ENCODE results near the gene CHKB. TPM values are rescaled to one million over a fixed set of nuclear protein-coding genes. Genes with fewer than 3 reads are reported as not detected.

The CHKB gene
- total RNA-seq, 1 experiment from 2014 or later: 55.1 TPM

- Histone ChIP-seq H3K27me3 (ENCODE audit: insufficient read depth, low read length) (no peaks in the 10 kb centered on the region), H3K9ac (ENCODE audit: low read length) (no peak overlapping the region), H3K4me3 (replicated peaks in 1 of 2; ENCODE audit: low read depth in 1 of 2, low read length in 2 of 2) (no peak overlapping the region), H2AFZ (ENCODE audit: low read depth, low read length, poor library complexity, severe bottlenecking) (no peak overlapping the region), H3K27ac (ENCODE audit: low read depth, low read length) (no peak overlapping the region), H3K4me1 (ENCODE audit: control insufficient read depth in 1 of 2, insufficient read depth in 2 of 2, low read length in 2 of 2) (peaks cover 0 to 10% of the 10 kb centered on the region in 2 experiments; a peak in 1 of 4 replicates), H3K9me2 (ENCODE audit: insufficient read depth) (no peaks in the 10 kb centered on the region), H4K20me1 (ENCODE audit: insufficient read depth) (no peaks in the 10 kb centered on the region), H3K4me2 (ENCODE audit: low read length) (no peak overlapping the region), H3K36me3 (ENCODE audit: control insufficient read depth in 1 of 2, insufficient read depth in 2 of 2, low read length in 2 of 2) (no peaks in the 10 kb centered on the region), H3K79me2 (ENCODE audit: insufficient read depth, low read length) (no peaks in the 10 kb centered on the region), H3K9me3 (ENCODE audit: control insufficient read depth in 1 of 2, insufficient read depth in 1 of 2, low read depth in 1 of 2, low read length in 2 of 2) (no peaks in the 10 kb centered on the region)
- no TSS peak for BruUV-seq (replicated peaks)
- DNase-seq (ENCODE audit: low read depth, low spot score) (no peak), ATAC-seq (no peak)
- ChIA-PET POLR2A (no interaction called here), CTCF (no interaction called here), RAD21 (ENCODE audit: low non-redundant PET in 1 of 2, low total read pairs in 2 of 2, uncharacterized antibody in 2 of 2, unreplicated experiment in 2 of 2) (no interaction called here)
- intact Hi-C loops (cut with micrococcal nuclease): no loop called here
- TF ChIP-seq CBX3 (IDR thresholded peaks at IDR 0.05; ENCODE audit: low read depth) (no peak), ZFX (IDR thresholded peaks at IDR 0.05) (no peak), FOSL1 (IDR thresholded peaks at IDR 0.05; ENCODE audit: low read depth) (no peak), POLR2AphosphoS5 (IDR thresholded peaks at IDR 0.05; ENCODE audit: low read depth, low read length) (no peak), POLR2A (IDR thresholded peaks at IDR 0.05; ENCODE audit: borderline replicate concordance, extremely low read depth, insufficient read depth, insufficient read length) (no peak), ZNF274 (IDR thresholded peaks at IDR 0.05; ENCODE audit: low read depth, low read length) (no peak), ATF3 (IDR thresholded peaks at IDR 0.05) (no peak), MAX (IDR thresholded peaks at IDR 0.05) (no peak), JUND (IDR thresholded peaks at IDR 0.05) (no peak), YY1 (IDR thresholded peaks at IDR 0.05; ENCODE audit: extremely low read depth, insufficient replicate concordance, low read depth, low read length) (no peak), SIN3A (IDR thresholded peaks at IDR 0.05; ENCODE audit: low read depth) (no peak), EZH2 (IDR thresholded peaks at IDR 0.05) (no peak), ELF1 (IDR thresholded peaks at IDR 0.05; ENCODE audit: borderline replicate concordance, low read depth) (no peak), CEBPB (IDR thresholded peaks at IDR 0.05; ENCODE audit: low read depth) (no peak), SP1 (IDR thresholded peaks at IDR 0.05; ENCODE audit: low read depth) (no peak), TCF7L2 (IDR thresholded peaks at IDR 0.05; ENCODE audit: borderline replicate concordance, extremely low read depth, insufficient read depth, insufficient read length) (no peak), EGR1 (IDR thresholded peaks at IDR 0.05; ENCODE audit: low read depth) (no peak), ZBTB33 (IDR thresholded peaks at IDR 0.05; ENCODE audit: extremely low read depth, insufficient replicate concordance, low read length) (no peak), EZH2phosphoT487 (IDR thresholded peaks at IDR 0.05; ENCODE audit: borderline replicate concordance) (no peak)
Measured at GRCh38 chr22:50603511-50604255, 21.0 kb upstream of the CHKB start.
